Mucosa of descending colon (tissue), 3 donors: ENCODE results near the gene PPP2R5C. TPM values are rescaled to one million over a fixed set of nuclear protein-coding genes. Genes with fewer than 3 reads are reported as not detected.
"Not testable (repeated sequence)": the region's sequence is repeated elsewhere in the genome, so short reads cannot be mapped to it uniquely, and the experiment has no call there.

ENCODE experiments used
- ATAC-seq: fragments of 200-7000 bp; cut with Tn5 transposase; one replicate; pipeline ENCODE4 v1.9.1; 2020; ENCODE audit warnings: mild to moderate bottlenecking, moderate library complexity
- DNase-seq, 3 donors: peaks; one replicate each; pipeline ENCODE4 v3.0.0-alpha.2; 2020
- H3K36me3 ChIP-seq: fragments of 200-600 bp; one replicate; pipeline ENCODE4 v1.8.0; 2021; ENCODE audit warnings: low read depth, mild to moderate bottlenecking
- H3K4me1 ChIP-seq: fragments of 200-600 bp; one replicate; pipeline ENCODE4 v1.8.0; 2021; ENCODE audit warnings: low read depth, mild to moderate bottlenecking
- H3K4me3 ChIP-seq: fragments of 200-600 bp; one replicate; pipeline ENCODE4 v1.8.0; 2021; ENCODE audit warnings: mild to moderate bottlenecking
- H3K9me3 ChIP-seq: fragments of 200-600 bp; one replicate; pipeline ENCODE4 v1.8.0; 2021; ENCODE audit warnings: mild to moderate bottlenecking
- intact Hi-C, 2 donors: fragments of 100-400 bp; cut with DNase I in 1 of 2; cut with micrococcal nuclease in 1 of 2; formaldehyde crosslinking; loops; one replicate each; pipeline versions ENCODE4 v1.11.0 to v1.11.1; 2022; cut with DNase I, micrococcal nuclease
- total RNA-seq, 3 donors: library from RNA; stranded (reverse); fragmentation: NEBNext Ultra II Directional in 2 of 3; extraction: Animal tissue kit (Norgen Biotek cat#: 25700) in 2 of 3; gene quantifications; one replicate each; pipeline versions ENCODE4 v1.2.1 to v1.2.4, GENCODE V29; 2021 to 2023
- TF ChIP-seq, protein P1 (sequence below): fragments of 200-600 bp; IDR thresholded peaks from one replicate; pipeline ENCODE4 v1.8.0; 2022; ENCODE audit warnings: antibody characterized with exemption, mild to moderate bottlenecking
- donor health status: DM: no; HTN: no; CAD: no; lungs with moderate emphysema.
- donor health status: DM: no; HTN: no; CAD: no.
- donor health status: DM: no; HTN: yes; CAD: no.

PPP2R5C gene
- total RNA-seq, 3 donors from 2014 or later: 131 to 173 (median 160) TPM

- intact Hi-C loops: no loop called here
- no peak for ATAC-seq
- no peaks in the 10 kb centered on the region for H3K36me3 ChIP-seq
- H3K4me3 ChIP-seq: no peak overlapping the region
- peaks cover 12% of the 10 kb centered on the region for H3K9me3 ChIP-seq
- TF ChIP-seq, protein P1, sequence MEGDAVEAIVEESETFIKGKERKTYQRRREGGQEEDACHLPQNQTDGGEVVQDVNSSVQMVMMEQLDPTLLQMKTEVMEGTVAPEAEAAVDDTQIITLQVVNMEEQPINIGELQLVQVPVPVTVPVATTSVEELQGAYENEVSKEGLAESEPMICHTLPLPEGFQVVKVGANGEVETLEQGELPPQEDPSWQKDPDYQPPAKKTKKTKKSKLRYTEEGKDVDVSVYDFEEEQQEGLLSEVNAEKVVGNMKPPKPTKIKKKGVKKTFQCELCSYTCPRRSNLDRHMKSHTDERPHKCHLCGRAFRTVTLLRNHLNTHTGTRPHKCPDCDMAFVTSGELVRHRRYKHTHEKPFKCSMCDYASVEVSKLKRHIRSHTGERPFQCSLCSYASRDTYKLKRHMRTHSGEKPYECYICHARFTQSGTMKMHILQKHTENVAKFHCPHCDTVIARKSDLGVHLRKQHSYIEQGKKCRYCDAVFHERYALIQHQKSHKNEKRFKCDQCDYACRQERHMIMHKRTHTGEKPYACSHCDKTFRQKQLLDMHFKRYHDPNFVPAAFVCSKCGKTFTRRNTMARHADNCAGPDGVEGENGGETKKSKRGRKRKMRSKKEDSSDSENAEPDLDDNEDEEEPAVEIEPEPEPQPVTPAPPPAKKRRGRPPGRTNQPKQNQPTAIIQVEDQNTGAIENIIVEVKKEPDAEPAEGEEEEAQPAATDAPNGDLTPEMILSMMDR: no peak
- no peak for DNase-seq
- H3K4me1 ChIP-seq: no peaks in the 10 kb centered on the region
Observed at GRCh38 chr14:101739446-101740141, 21.9 kb upstream of the PPP2R5C start.

GRCh38 chr14:101740981-101741380 lies 20.5 kb upstream of the PPP2R5C start:
- H3K4me1 ChIP-seq: no peaks in the 10 kb centered on the region
- intact Hi-C loops: no loop called here
- TF ChIP-seq, protein P1: no peak
- H3K36me3 ChIP-seq: no peaks in the 10 kb centered on the region
- no peak overlapping the region for H3K4me3 ChIP-seq
- H3K9me3 ChIP-seq: peaks cover 12% of the 10 kb centered on the region
- ATAC-seq (no peak), DNase-seq (no peak)

DNA sequence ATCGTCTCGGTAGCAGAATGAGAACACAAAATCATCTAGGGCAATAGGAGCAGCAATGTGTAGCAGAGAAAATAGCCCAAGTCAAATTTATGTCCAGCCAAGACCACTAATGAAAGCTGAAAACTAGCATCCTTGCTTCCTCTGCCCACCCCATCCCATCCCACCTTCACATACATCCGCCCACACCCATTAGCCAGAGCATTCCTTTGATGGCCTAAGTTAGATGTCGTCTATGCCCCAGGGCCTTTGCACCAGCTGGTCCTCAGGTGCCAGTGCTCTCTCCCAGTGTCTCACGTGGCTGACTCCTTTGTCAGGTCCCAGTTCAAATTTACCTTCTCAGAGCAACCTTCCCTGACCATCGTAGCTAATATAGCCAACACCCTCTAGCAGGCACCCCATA lies 17.8 kb upstream of the PPP2R5C start:
- intact Hi-C loops: no loop called here
- TF ChIP-seq, protein P1: no peak
- ATAC-seq (no peak), DNase-seq (no peak)
- H3K4me3 ChIP-seq: no peak overlapping the region
- H3K4me1 ChIP-seq: no peaks in the 10 kb centered on the region
- H3K36me3 ChIP-seq: no peaks in the 10 kb centered on the region
- peaks cover 12% of the 10 kb centered on the region for H3K9me3 ChIP-seq

DNA sequence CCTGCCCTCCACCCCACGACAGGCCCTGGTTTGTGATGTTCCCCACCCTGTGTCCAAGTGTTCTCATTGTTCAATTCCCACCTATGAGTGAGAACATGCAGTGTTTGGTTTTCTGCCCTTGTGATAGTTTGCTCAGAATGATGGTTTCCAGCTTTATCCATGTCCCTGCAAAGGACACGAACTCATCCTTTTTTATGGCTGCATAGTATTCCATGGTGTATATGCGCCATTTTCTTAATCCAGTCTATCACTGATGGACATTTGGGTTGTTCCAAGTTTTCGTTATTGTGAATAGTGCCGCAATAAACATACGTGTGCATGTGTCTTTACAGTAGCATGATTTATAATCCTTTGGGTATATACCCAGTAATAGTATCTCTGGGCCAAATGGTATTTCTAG lies 17.1 kb upstream of the PPP2R5C start:
- H3K9me3 ChIP-seq: peaks cover 12% of the 10 kb centered on the region
- DNase-seq, H3K36me3 ChIP-seq, H3K4me1 ChIP-seq, ATAC-seq, intact Hi-C loops, H3K4me3 ChIP-seq: not testable (repeated sequence)

- H3K9me3 ChIP-seq, H3K4me1 ChIP-seq, DNase-seq, intact Hi-C loops, H3K4me3 ChIP-seq, H3K36me3 ChIP-seq, ATAC-seq: not testable (repeated sequence)
Observed at GRCh38 chr14:101749756-101750155, 11.8 kb upstream of the PPP2R5C start.

- Histone ChIP-seq H3K4me3 (no peak overlapping the region), H3K36me3 (no peaks in the 10 kb centered on the region), H3K4me1 (no peaks in the 10 kb centered on the region), H3K9me3 (no peaks in the 10 kb centered on the region)
- TF ChIP-seq, protein P1: no peak
- no peak for DNase-seq
- ATAC-seq: no peak
- intact Hi-C loops: no loop called here
Observed at GRCh38 chr14:101754893-101755292, 6.6 kb upstream of the PPP2R5C start.
